ENCODE measurements around the gene MRPS25.

DNA sequence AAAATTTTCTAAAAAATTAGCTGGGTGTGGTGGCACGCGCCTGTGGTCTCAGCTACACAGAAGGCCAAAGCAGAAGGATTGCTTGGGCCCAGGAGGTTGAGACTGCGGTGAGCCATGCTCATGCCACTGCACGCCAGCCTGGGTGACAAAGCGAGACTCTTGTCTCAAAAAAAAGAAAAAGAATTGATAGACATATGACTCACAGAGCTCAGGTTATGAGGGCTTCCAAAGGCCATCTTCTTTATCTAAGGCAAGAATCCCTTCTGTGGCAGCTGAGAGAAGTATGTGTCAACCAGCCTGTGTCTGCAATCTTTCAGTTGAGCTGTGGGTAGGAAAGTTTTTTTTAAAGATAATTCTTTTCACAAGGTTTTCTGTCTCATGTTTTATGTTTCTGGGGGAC is 53.9 kb downstream of the MRPS25 start:
- TF ChIP-seq, protein P1, sequence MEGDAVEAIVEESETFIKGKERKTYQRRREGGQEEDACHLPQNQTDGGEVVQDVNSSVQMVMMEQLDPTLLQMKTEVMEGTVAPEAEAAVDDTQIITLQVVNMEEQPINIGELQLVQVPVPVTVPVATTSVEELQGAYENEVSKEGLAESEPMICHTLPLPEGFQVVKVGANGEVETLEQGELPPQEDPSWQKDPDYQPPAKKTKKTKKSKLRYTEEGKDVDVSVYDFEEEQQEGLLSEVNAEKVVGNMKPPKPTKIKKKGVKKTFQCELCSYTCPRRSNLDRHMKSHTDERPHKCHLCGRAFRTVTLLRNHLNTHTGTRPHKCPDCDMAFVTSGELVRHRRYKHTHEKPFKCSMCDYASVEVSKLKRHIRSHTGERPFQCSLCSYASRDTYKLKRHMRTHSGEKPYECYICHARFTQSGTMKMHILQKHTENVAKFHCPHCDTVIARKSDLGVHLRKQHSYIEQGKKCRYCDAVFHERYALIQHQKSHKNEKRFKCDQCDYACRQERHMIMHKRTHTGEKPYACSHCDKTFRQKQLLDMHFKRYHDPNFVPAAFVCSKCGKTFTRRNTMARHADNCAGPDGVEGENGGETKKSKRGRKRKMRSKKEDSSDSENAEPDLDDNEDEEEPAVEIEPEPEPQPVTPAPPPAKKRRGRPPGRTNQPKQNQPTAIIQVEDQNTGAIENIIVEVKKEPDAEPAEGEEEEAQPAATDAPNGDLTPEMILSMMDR (IDR thresholded peaks at IDR 0.05; ENCODE audit: low read length): no peak
- no peak for TF ChIP-seq EZH2phosphoT487 (IDR thresholded peaks at IDR 0.05; ENCODE audit: low read length)

All from MM.1S (cell line).